GM23338 (cell line): Measurements from ENCODE around the gene TMEM185B. TPM values are rescaled to one million over a fixed set of nuclear protein-coding genes. Genes with fewer than 3 reads are reported as not detected.

ENCODE experiments used
- ATAC-seq: fragments of 200-7000 bp; cut with Tn5 transposase; 3 replicates; pipeline ENCODE4 v1.9.1; 2020
- DNase-seq: peaks from one replicate; pipeline ENCODE4 v3.0.0-alpha.2; 2015; ENCODE audit warnings: low spot score
- H2AFZ ChIP-seq: fragments of 200-600 bp; sonication (generic); 2 replicates; pipeline ENCODE4 v1.8.0; 2016; ENCODE audit warnings: antibody characterized with exemption, mild to moderate bottlenecking, moderate library complexity
- H3F3A ChIP-seq: fragments of 200-600 bp; sonication (generic); replicated peaks from 2 replicates; pipeline ENCODE4 v1.8.0; 2017; ENCODE audit warnings: antibody characterized with exemption, mixed run types, low read depth
- H3K27ac ChIP-seq: fragments of 200-600 bp; sonication (generic); 2 replicates; pipeline ENCODE4 v1.6.1; 2016; ENCODE audit warnings: low read depth
- H3K27me3 ChIP-seq: fragments of 200-600 bp; sonication (generic); 2 replicates; pipeline ENCODE4 v1.8.0; 2016; ENCODE audit warnings: mild to moderate bottlenecking, mixed run types, moderate library complexity; ENCODE audit not compliant: insufficient read depth
- H3K36me3 ChIP-seq: fragments of 200-600 bp; sonication (generic); 2 replicates; pipeline ENCODE4 v1.8.0; 2016; ENCODE audit warnings: mild to moderate bottlenecking; ENCODE audit not compliant: insufficient read depth
- H3K4me1 ChIP-seq: fragments of 200-600 bp; sonication (generic); 2 replicates; pipeline ENCODE4 v1.8.0; 2016; ENCODE audit warnings: mild to moderate bottlenecking, moderate library complexity; ENCODE audit not compliant: insufficient read depth
- H3K4me2 ChIP-seq: fragments of 200-600 bp; sonication (generic); 2 replicates; pipeline ENCODE4 v1.7.1; 2017; ENCODE audit warnings: mixed run types
- H3K4me3 ChIP-seq: fragments of 200-600 bp; sonication (generic); 2 replicates; pipeline ENCODE4 v1.6.1; 2016; ENCODE audit warnings: mixed run types
- H3K79me2 ChIP-seq: fragments of 200-600 bp; sonication (generic); replicated peaks from 2 replicates; pipeline ENCODE4 v1.8.0; 2017; ENCODE audit warnings: mild to moderate bottlenecking; ENCODE audit not compliant: insufficient read depth
- H3K9me2 ChIP-seq: fragments of 200-600 bp; sonication (generic); 2 replicates; pipeline ENCODE4 v1.8.0; 2017; ENCODE audit not compliant: insufficient read depth
- H4K20me1 ChIP-seq: fragments of 200-600 bp; sonication (generic); replicated peaks from 2 replicates; pipeline ENCODE4 v1.8.0; 2017; ENCODE audit warnings: mild to moderate bottlenecking; ENCODE audit not compliant: insufficient read depth
- H3K27ac Mint-ChIP-seq: 2 replicates; pipeline ENCODE4 v1.8.0; 2020; ENCODE audit warnings: inconsistent platforms, mild to moderate bottlenecking, moderate library complexity, mixed read lengths
- H3K27me3 Mint-ChIP-seq: 3 replicates; pipeline ENCODE4 v1.8.0; 2022; ENCODE audit warnings: low read depth, mild to moderate bottlenecking, moderate library complexity, mixed read lengths, inconsistent platforms; ENCODE audit not compliant: insufficient read depth, poor library complexity
- H3K36me3 Mint-ChIP-seq: 3 replicates; pipeline ENCODE4 v1.8.0; 2021; ENCODE audit warnings: low read depth, mild to moderate bottlenecking, inconsistent platforms, moderate library complexity, mixed read lengths
- H3K4me1 Mint-ChIP-seq: 3 replicates; pipeline ENCODE4 v1.8.0; 2020; ENCODE audit warnings: mild to moderate bottlenecking, inconsistent platforms, mixed read lengths
- H3K4me3 Mint-ChIP-seq: 3 replicates; pipeline ENCODE4 v1.8.0; 2021; ENCODE audit warnings: moderate library complexity, mild to moderate bottlenecking, inconsistent platforms, mixed read lengths
- H3K9me3 Mint-ChIP-seq: 3 replicates; pipeline ENCODE4 v1.8.0; 2020; ENCODE audit warnings: moderate library complexity, mild to moderate bottlenecking, inconsistent platforms, mixed read lengths
- CREB1 ChIP-seq: fragments of 250-450 bp; sonication (Bioruptor Pico); IDR thresholded peaks from 2 replicates; pipeline ENCODE4 v1.5.0; 2020; ENCODE audit warnings: low read depth, mild to moderate bottlenecking, moderate library complexity
- EZH2 ChIP-seq: fragments of 200-600 bp; sonication (generic); IDR thresholded peaks from one replicate; pipeline ENCODE4 v1.8.0; 2017; ENCODE audit warnings: antibody characterized with exemption, mild to moderate bottlenecking, low read depth; ENCODE audit not compliant: unreplicated experiment
- EZH2phosphoT487 ChIP-seq: fragments of 200-600 bp; sonication (generic); IDR thresholded peaks from one replicate; pipeline ENCODE4 v1.8.1; 2018; ENCODE audit warnings: antibody characterized with exemption; ENCODE audit not compliant: unreplicated experiment
- JUNB ChIP-seq: IDR thresholded peaks from one replicate; pipeline ENCODE4 v1.6.1; 2016; ENCODE audit warnings: antibody characterized with exemption; ENCODE audit not compliant: unreplicated experiment
- NANOG ChIP-seq: IDR thresholded peaks from 2 replicates; pipeline ENCODE4 v1.6.1; 2016; ENCODE audit warnings: antibody characterized with exemption, borderline replicate concordance
- POLR2AphosphoS5 ChIP-seq: IDR thresholded peaks from 2 replicates; pipeline ENCODE4 v1.6.1; 2016; ENCODE audit warnings: antibody characterized with exemption, low read depth
- STAT1 ChIP-seq: IDR thresholded peaks from one replicate; pipeline ENCODE4 v1.6.1; 2016; ENCODE audit warnings: antibody characterized with exemption; ENCODE audit not compliant: unreplicated experiment
- ZNF114 ChIP-seq: fragments of 250-450 bp; sonication (Bioruptor Pico); IDR thresholded peaks from 2 replicates; pipeline ENCODE4 v1.5.0; 2020; ENCODE audit warnings: mild to moderate bottlenecking, moderate library complexity
- ZNF331 ChIP-seq: fragments of 250-450 bp; sonication (Bioruptor Pico); IDR thresholded peaks from 2 replicates; pipeline ENCODE4 v1.5.0; 2020; ENCODE audit warnings: low read depth, mild to moderate bottlenecking, moderate library complexity
- polyA plus RNA-seq: library from polyadenylated mRNA; unstranded; fragments of >200 nt; fragmentation: Nextera tagmentation; extraction: Ambion mirVana; gene quantifications from 2 replicates; pipeline ENCODE4 v1.2.1, GENCODE V29; 2016
- total RNA-seq: library from RNA; depleted of rRNA; stranded (reverse); fragments of >200 nt; shearing (Covaris generic); gene quantifications from 2 replicates; pipeline ENCODE4 v1.2.3, GENCODE V29; 2014
- TF ChIP-seq, protein P1 (sequence below): fragments of 250-450 bp; sonication (Bioruptor Pico); IDR thresholded peaks from 2 replicates; pipeline ENCODE4 v1.5.0; 2020; ENCODE audit warnings: mild to moderate bottlenecking, moderate library complexity

The TMEM185B gene
- total and polyA plus RNA-seq, 2 experiments from 2014 or later = 3.9 to 24.4 TPM

GRCh38 chr2:120180066-120180465 is 43.1 kb downstream of the TMEM185B start (continued):
- TF ChIP-seq, protein P1, sequence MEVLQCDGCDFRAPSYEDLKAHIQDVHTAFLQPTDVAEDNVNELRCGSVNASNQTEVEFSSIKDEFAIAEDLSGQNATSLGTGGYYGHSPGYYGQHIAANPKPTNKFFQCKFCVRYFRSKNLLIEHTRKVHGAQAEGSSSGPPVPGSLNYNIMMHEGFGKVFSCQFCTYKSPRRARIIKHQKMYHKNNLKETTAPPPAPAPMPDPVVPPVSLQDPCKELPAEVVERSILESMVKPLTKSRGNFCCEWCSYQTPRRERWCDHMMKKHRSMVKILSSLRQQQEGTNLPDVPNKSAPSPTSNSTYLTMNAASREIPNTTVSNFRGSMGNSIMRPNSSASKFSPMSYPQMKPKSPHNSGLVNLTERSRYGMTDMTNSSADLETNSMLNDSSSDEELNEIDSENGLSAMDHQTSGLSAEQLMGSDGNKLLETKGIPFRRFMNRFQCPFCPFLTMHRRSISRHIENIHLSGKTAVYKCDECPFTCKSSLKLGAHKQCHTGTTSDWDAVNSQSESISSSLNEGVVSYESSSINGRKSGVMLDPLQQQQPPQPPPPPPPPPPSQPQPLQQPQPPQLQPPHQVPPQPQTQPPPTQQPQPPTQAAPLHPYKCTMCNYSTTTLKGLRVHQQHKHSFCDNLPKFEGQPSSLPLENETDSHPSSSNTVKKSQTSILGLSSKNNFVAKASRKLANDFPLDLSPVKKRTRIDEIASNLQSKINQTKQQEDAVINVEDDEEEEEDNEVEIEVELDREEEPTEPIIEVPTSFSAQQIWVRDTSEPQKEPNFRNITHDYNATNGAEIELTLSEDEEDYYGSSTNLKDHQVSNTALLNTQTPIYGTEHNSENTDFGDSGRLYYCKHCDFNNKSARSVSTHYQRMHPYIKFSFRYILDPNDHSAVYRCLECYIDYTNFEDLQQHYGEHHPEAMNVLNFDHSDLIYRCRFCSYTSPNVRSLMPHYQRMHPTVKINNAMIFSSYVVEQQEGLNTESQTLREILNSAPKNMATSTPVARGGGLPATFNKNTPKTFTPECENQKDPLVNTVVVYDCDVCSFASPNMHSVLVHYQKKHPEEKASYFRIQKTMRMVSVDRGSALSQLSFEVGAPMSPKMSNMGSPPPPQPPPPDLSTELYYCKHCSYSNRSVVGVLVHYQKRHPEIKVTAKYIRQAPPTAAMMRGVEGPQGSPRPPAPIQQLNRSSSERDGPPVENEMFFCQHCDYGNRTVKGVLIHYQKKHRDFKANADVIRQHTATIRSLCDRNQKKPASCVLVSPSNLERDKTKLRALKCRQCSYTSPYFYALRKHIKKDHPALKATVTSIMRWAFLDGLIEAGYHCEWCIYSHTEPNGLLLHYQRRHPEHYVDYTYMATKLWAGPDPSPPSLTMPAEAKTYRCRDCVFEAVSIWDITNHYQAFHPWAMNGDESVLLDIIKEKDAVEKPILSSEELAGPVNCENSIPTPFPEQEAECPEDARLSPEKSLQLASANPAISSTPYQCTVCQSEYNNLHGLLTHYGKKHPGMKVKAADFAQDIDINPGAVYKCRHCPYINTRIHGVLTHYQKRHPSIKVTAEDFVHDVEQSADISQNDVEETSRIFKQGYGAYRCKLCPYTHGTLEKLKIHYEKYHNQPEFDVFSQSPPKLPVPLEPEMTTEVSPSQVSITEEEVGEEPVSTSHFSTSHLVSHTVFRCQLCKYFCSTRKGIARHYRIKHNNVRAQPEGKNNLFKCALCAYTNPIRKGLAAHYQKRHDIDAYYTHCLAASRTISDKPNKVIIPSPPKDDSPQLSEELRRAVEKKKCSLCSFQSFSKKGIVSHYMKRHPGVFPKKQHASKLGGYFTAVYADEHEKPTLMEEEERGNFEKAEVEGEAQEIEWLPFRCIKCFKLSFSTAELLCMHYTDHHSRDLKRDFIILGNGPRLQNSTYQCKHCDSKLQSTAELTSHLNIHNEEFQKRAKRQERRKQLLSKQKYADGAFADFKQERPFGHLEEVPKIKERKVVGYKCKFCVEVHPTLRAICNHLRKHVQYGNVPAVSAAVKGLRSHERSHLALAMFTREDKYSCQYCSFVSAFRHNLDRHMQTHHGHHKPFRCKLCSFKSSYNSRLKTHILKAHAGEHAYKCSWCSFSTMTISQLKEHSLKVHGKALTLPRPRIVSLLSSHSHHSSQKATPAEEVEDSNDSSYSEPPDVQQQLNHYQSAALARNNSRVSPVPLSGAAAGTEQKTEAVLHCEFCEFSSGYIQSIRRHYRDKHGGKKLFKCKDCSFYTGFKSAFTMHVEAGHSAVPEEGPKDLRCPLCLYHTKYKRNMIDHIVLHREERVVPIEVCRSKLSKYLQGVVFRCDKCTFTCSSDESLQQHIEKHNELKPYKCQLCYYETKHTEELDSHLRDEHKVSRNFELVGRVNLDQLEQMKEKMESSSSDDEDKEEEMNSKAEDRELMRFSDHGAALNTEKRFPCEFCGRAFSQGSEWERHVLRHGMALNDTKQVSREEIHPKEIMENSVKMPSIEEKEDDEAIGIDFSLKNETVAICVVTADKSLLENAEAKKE = no peak
- TF ChIP-seq ZNF331 (CRISPR knock-in tag) = no peak
- TF ChIP-seq POLR2AphosphoS5 = no peak
- TF ChIP-seq NANOG = no peak
- TF ChIP-seq JUNB = no peak
- TF ChIP-seq STAT1 = no peak
- TF ChIP-seq EZH2 = no peak
- TF ChIP-seq ZNF114 (CRISPR knock-in tag) = no peak

- Mint-ChIP-seq H3K27me3 (peaks cover 6% of the 10 kb centered on the region), H3K36me3 (no peaks in the 10 kb centered on the region), H3K9me3 (no peaks in the 10 kb centered on the region), H3K4me3 (no peak overlapping the region), H3K27ac (no peak overlapping the region), H3K4me1 (peaks cover 12% of the 10 kb centered on the region; the same call in 2 of the 3 replicates)
- H3K27ac ChIP-seq = no peak overlapping the region
- H3K4me1 ChIP-seq = no peaks in the 10 kb centered on the region; the same call in 1 of the 2 replicates
- H4K20me1 ChIP-seq = no peaks in the 10 kb centered on the region
- no peaks in the 10 kb centered on the region for H3F3A ChIP-seq
- no peaks in the 10 kb centered on the region for H3K79me2 ChIP-seq
- H3K4me3 ChIP-seq = no peak overlapping the region
- no peaks in the 10 kb centered on the region for H3K36me3 ChIP-seq
- no peak overlapping the region for H3K4me2 ChIP-seq
- ATAC-seq (no peak), DNase-seq (no peak)
- H3K9me2 ChIP-seq = no peaks in the 10 kb centered on the region
- H2AFZ ChIP-seq = no peak overlapping the region
- H3K27me3 ChIP-seq = no peaks in the 10 kb centered on the region
- TF ChIP-seq EZH2phosphoT487 = no peak
- TF ChIP-seq CREB1 (CRISPR knock-in tag) = no peak
- no peak for TF ChIP-seq ZNF114 (CRISPR knock-in tag)
- TF ChIP-seq, protein P1 = no peak
- no peak for TF ChIP-seq JUNB
- TF ChIP-seq ZNF331 (CRISPR knock-in tag) = no peak
Measured at GRCh38 chr2:120179396-120179795, 43.8 kb downstream of the TMEM185B start.
